ENCODE results near the gene SHLD2. TPM values are rescaled to one million over a fixed set of nuclear protein-coding genes. Genes with fewer than 3 reads are reported as not detected.
"Not testable (repeated sequence)": the region's sequence is repeated elsewhere in the genome, so short reads cannot be mapped to it uniquely, and the experiment has no call there.

SHLD2 gene
- total RNA-seq, 4 donors from 2014 or later, result 26.8 to 34.1 (median 30.9) TPM

- no peak for TF ChIP-seq CTCF (IDR thresholded peaks at IDR 0.05)
These were observed 10.6 kb downstream of the SHLD2 start for GRCh38 chr10:87105446-87106124.

GRCh38 chr10:87118122-87118521, 23.1 kb downstream of the SHLD2 start:
- not testable (repeated sequence) for ATAC-seq (ENCODE audit: low FRiP score)

More at GRCh38 chr10:87105446-87106124, 10.6 kb downstream of the SHLD2 start:
- ATAC-seq (ENCODE audit: low FRiP score) (no peak), DNase-seq (ENCODE audit: low spot score) (no peak)

GRCh38 chr10:87119029-87119428, 24.0 kb downstream of the SHLD2 start:
- not testable (repeated sequence) for ATAC-seq (ENCODE audit: low FRiP score)

More at GRCh38 chr10:87118122-87118521, 23.1 kb downstream of the SHLD2 start:
- DNase-seq (ENCODE audit: low spot score), result not testable (repeated sequence)

GRCh38 chr10:87123351-87123750, 28.3 kb downstream of the SHLD2 start:
- DNase-seq (ENCODE audit: low spot score); ATAC-seq (ENCODE audit: low FRiP score): not testable (repeated sequence)

More at GRCh38 chr10:87119029-87119428, 24.0 kb downstream of the SHLD2 start:
- not testable (repeated sequence) for DNase-seq (ENCODE audit: low spot score)

- ATAC-seq (ENCODE audit: low FRiP score); DNase-seq (ENCODE audit: low spot score): not testable (repeated sequence)
These were observed 32.0 kb downstream of the SHLD2 start for GRCh38 chr10:87127048-87127447.

- not testable (repeated sequence) for ATAC-seq (ENCODE audit: low FRiP score); DNase-seq (ENCODE audit: low spot score)
These were observed 32.7 kb downstream of the SHLD2 start for GRCh38 chr10:87127607-87128156.

- not testable (repeated sequence) for DNase-seq (ENCODE audit: low spot score); ATAC-seq (ENCODE audit: low FRiP score)
These were observed 37.2 kb downstream of the SHLD2 start for GRCh38 chr10:87132176-87132575.

- not testable (repeated sequence) for DNase-seq (ENCODE audit: low spot score); ATAC-seq (ENCODE audit: low FRiP score)
These were observed 38.9 kb downstream of the SHLD2 start for GRCh38 chr10:87133936-87134335.

- not testable (repeated sequence) for ATAC-seq (ENCODE audit: low FRiP score); DNase-seq (ENCODE audit: low spot score)
These were observed 39.4 kb downstream of the SHLD2 start for GRCh38 chr10:87134440-87134839.

GRCh38 chr10:87137478-87137877, 42.5 kb downstream of the SHLD2 start:
- not testable (repeated sequence) for DNase-seq (ENCODE audit: low spot score); ATAC-seq (ENCODE audit: low FRiP score)

- peak; percentile 63 for ATAC-seq (ENCODE audit: low FRiP score)
- not testable (repeated sequence) for DNase-seq (ENCODE audit: low spot score)
These were observed 47.5 kb downstream of the SHLD2 start for GRCh38 chr10:87142230-87143108.

GRCh38 chr10:87143109-87143418, 48.1 kb downstream of the SHLD2 start:
- not testable (repeated sequence) for ATAC-seq (ENCODE audit: low FRiP score); DNase-seq (ENCODE audit: low spot score)

- DNase-seq (ENCODE audit: low spot score); ATAC-seq (ENCODE audit: low FRiP score): not testable (repeated sequence)
These were observed 50.6 kb downstream of the SHLD2 start for GRCh38 chr10:87145598-87145997.

GRCh38 chr10:87149020-87149609, 54.1 kb downstream of the SHLD2 start:
- not testable (repeated sequence) for ATAC-seq (ENCODE audit: low FRiP score); DNase-seq (ENCODE audit: low spot score)

GRCh38 chr10:87151516-87151915, 56.5 kb downstream of the SHLD2 start:
- not testable (repeated sequence) for ATAC-seq (ENCODE audit: low FRiP score); DNase-seq (ENCODE audit: low spot score)

GRCh38 chr10:87156841-87157240, 61.8 kb downstream of the SHLD2 start:
- not testable (repeated sequence) for DNase-seq (ENCODE audit: low spot score); ATAC-seq (ENCODE audit: low FRiP score)

GRCh38 chr10:87157821-87158220, 62.8 kb downstream of the SHLD2 start:
- not testable (repeated sequence) for ATAC-seq (ENCODE audit: low FRiP score); DNase-seq (ENCODE audit: low spot score)

Measured in omental fat pad (tissue), 4 donors.